Choroid plexus epithelial cell (primary cell): ENCODE measurements around the gene CAPN5.

ENCODE experiments used
- DNase-seq: peaks from one replicate; pipeline ENCODE4 v3.0.0-alpha.2; 2010; ENCODE audit warnings: low read depth
- H3K4me3 ChIP-seq: 2 replicates; pipeline ENCODE4 v1.5.1; 2011; ENCODE audit warnings: low read depth, mild to moderate bottlenecking, control low read depth, low read length, moderate library complexity
- CTCF ChIP-seq: conservative IDR thresholded peaks from 2 replicates; pipeline ENCODE4 v1.5.1; 2011; ENCODE audit warnings: low read depth, mild to moderate bottlenecking, control low read depth, inconsistent platforms, low read length, moderate library complexity

The CAPN5 gene

GRCh38 chr11:77087723-77088225 is 21.0 kb downstream of the CAPN5 start:
- DNase-seq, result no peak
- TF ChIP-seq CTCF, result no peak
- no peak overlapping the region for H3K4me3 ChIP-seq

DNA sequence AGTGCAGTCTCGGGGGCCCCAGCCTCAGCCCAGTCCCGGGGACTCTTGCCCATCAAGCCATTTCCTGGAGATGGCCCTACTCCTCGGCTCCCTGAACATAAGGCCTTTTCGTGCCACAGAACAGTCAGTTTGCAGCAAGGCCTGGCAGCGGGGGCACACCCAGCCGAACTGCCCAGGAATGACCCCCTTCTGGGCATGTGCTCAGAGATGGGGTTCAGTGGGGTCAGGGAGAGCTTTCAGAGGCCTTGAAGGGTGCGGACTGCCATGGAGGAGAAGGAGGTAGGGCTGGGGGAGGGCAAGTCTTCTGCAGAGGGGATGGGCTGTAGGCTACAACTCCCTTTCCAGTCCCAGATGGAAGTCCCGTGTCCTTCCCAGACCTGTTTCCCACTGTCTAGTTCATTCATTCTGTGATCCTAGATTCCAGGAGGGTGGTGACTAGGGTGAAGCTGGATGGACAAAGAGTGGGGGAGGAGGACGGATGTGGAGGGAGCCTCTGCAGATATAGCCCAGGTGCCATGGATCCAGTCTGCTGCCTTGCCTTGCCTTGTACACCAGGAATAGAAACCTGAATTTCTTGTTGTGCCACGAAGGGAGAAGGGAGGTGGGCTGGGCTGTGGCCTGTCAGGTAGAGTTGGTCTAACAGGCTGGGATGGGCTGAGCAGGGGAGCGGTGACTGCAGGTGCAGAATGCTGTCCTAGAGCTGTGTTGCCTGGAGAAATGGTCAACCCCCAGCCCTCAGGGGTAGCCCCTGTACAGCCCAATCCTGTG is 21.6 kb downstream of the CAPN5 start:
- DNase-seq, result no peak
- H3K4me3 ChIP-seq, result no peak overlapping the region
- TF ChIP-seq CTCF, result no peak

DNA sequence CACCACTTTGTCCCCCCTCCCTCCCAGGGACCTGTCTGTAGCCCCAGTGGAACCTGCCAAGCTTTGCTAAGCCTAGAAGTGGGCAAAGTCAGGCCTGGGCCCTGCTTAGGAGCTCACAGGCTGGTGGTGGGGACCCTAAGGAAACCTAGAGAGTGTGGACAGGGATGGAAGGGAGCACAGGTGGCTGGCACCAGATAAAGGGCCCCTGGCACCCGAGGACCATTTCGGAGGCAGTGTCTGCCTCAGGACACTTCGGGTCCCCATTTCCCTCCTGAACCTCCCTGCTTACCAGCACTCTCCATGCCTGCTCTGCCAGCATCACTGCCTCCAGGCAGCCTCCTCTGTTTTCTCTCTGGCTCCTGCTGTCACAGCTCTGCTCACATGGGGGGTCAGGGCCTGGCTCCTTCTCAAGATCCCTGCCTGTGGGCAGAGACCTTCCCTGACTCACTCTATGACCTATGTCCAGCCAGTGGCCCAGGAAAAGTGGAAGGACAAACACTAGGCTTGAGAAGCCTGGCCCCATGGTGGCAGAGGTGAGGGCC is 22.3 kb downstream of the CAPN5 start:
- H3K4me3 ChIP-seq, result no peak overlapping the region
- no peak for TF ChIP-seq CTCF
- DNase-seq, result no peak

DNA sequence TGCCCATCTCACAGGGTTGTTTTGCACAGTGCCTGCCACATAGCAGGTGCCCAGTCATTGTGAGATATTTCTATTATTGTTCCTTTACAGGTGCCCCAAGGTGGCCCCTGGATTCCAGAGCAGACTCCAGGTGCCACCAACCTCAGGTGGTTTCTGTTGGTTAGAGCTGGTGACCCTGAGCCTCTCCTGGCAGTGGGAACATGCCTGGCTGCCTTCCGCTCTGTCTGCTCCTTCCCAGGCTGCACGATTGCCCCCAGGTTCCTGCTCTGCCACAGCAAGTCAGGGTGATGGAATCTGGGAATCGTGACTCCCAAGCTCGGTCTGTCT is 23.2 kb downstream of the CAPN5 start:
- TF ChIP-seq CTCF, result no peak
- no peak for DNase-seq
- no peak overlapping the region for H3K4me3 ChIP-seq

DNA sequence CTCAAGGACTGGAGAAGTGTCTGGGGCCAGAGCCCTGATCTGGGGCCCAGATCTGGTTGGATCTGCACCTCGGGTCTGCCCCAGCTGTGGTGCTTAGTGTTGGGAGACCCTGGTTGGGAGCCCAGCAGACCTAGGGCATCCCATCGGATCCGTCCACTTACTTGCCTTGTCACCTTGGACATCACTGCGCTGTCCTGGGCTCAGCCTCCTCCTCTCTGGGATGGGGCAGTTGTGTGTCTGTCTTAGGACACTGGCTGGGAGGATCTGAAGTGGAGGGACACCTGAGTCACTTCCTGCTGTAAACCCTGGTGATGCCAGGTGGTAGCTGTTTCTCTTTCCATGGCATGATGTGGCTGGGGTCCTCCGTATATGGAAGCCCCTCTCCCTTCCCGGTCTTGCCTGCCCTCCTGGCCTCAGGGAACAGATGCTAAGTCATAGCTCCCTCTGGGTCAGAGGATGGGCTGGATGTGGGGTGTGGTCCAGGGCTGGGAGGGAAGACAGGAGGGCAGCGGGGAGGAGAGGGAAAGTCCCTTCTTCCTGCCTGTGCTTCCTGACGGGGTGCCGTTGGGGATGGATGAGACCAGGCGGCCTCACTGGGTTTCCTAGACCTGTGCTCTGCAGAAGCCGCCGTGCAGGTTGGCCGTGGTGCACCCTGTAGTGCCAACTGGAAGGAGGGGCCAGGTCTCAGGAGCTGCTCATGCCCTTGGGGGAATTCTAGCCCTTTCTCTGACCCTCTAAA is 23.8 kb downstream of the CAPN5 start:
- no peak for DNase-seq
- no peak overlapping the region for H3K4me3 ChIP-seq
- TF ChIP-seq CTCF, result no peak

GRCh38 chr11:77091146-77091940 is 24.6 kb downstream of the CAPN5 start:
- peak; percentile 82 for DNase-seq
- H3K4me3 ChIP-seq, result no peak overlapping the region
- TF ChIP-seq CTCF, result peak; percentile 94
